ENCODE results near the gene SGK2.

Gene SGK2

GRCh38 chr20:43558412-43559146, at the start of gene SGK2:
Gene SGK2 (plus strand): TSS chr20:43559027. CDS start chr20:43566496, 7,469 bp downstream.
- DNase-seq (ENCODE audit: low read depth in 2 of 2, low spot score in 1 of 2): no peak

GRCh38 chr20:43511879-43512278, 46.9 kb upstream of the SGK2 start:
- DNase-seq (ENCODE audit: low read depth in 2 of 2, low spot score in 1 of 2): no peak

- DNase-seq (ENCODE audit: low read depth in 2 of 2, low spot score in 1 of 2): no peak
Measured at GRCh38 chr20:43513372-43513930, 45.4 kb upstream of the SGK2 start.

GRCh38 chr20:43513931-43514647, 44.7 kb upstream of the SGK2 start:
- DNase-seq (ENCODE audit: low read depth in 2 of 2, low spot score in 1 of 2): peak; percentile 72 to 77

- DNase-seq (ENCODE audit: low read depth in 2 of 2, low spot score in 1 of 2): peak in 1 of 2 donors; percentile 8
Measured at GRCh38 chr20:43514648-43514999, 44.2 kb upstream of the SGK2 start.

GRCh38 chr20:43515628-43516027, 43.2 kb upstream of the SGK2 start:
- no peak for DNase-seq (ENCODE audit: low read depth in 2 of 2, low spot score in 1 of 2)

GRCh38 chr20:43516251-43516824, 42.5 kb upstream of the SGK2 start:
- DNase-seq (ENCODE audit: low read depth in 2 of 2, low spot score in 1 of 2): no peak

GRCh38 chr20:43520074-43520630, 38.7 kb upstream of the SGK2 start:
- DNase-seq (ENCODE audit: low read depth in 2 of 2, low spot score in 1 of 2): no peak

GRCh38 chr20:43525021-43525420, 33.8 kb upstream of the SGK2 start:
- DNase-seq (ENCODE audit: low read depth in 2 of 2, low spot score in 1 of 2): no peak

GRCh38 chr20:43528258-43528875, 30.5 kb upstream of the SGK2 start:
- DNase-seq (ENCODE audit: low read depth in 2 of 2, low spot score in 1 of 2): no peak

- DNase-seq (ENCODE audit: low read depth in 2 of 2, low spot score in 1 of 2): no peak
Measured at GRCh38 chr20:43529051-43529450, 29.8 kb upstream of the SGK2 start.

GRCh38 chr20:43529457-43530153, 29.2 kb upstream of the SGK2 start:
- DNase-seq (ENCODE audit: low read depth in 2 of 2, low spot score in 1 of 2): no peak

GRCh38 chr20:43530321-43531090, 28.3 kb upstream of the SGK2 start:
- no peak for DNase-seq (ENCODE audit: low read depth in 2 of 2, low spot score in 1 of 2)

- DNase-seq (ENCODE audit: low read depth in 2 of 2, low spot score in 1 of 2): no peak
Measured at GRCh38 chr20:43531091-43531443, 27.8 kb upstream of the SGK2 start.

- DNase-seq (ENCODE audit: low read depth in 2 of 2, low spot score in 1 of 2): no peak
Measured at GRCh38 chr20:43532416-43533055, 26.3 kb upstream of the SGK2 start.

GRCh38 chr20:43533060-43533459, 25.8 kb upstream of the SGK2 start:
- no peak for DNase-seq (ENCODE audit: low read depth in 2 of 2, low spot score in 1 of 2)

- DNase-seq (ENCODE audit: low read depth in 2 of 2, low spot score in 1 of 2): no peak
Measured at GRCh38 chr20:43534016-43534415, 24.8 kb upstream of the SGK2 start.

- DNase-seq (ENCODE audit: low read depth in 2 of 2, low spot score in 1 of 2): no peak
Measured at GRCh38 chr20:43534791-43535350, 24.0 kb upstream of the SGK2 start.

- DNase-seq (ENCODE audit: low read depth in 2 of 2, low spot score in 1 of 2): no peak
Measured at GRCh38 chr20:43535370-43536004, 23.3 kb upstream of the SGK2 start.

Measured in stimulated activated CD8-positive, alpha-beta memory T cell treated with anti-CD3 and anti-CD28 coated beads, Interleukin-4, amount 100 ng/mL, for 4 hours (primary cell).